Stimulated activated CD4-positive, alpha-beta T cell treated with anti-CD3 and anti-CD28 coated beads, Interleukin-4, amount 100 ng/mL, for 4 hours (primary cell): ENCODE results near the gene IL19.
"Not testable (repeated sequence)": the region's sequence is repeated elsewhere in the genome, so short reads cannot be mapped to it uniquely, and the experiment has no call there.

ENCODE experiments used
- DNase-seq, 2 experiments: peaks; one replicate each; pipeline ENCODE4 v3.0.0-alpha.2; 2020

IL19 gene

DNA sequence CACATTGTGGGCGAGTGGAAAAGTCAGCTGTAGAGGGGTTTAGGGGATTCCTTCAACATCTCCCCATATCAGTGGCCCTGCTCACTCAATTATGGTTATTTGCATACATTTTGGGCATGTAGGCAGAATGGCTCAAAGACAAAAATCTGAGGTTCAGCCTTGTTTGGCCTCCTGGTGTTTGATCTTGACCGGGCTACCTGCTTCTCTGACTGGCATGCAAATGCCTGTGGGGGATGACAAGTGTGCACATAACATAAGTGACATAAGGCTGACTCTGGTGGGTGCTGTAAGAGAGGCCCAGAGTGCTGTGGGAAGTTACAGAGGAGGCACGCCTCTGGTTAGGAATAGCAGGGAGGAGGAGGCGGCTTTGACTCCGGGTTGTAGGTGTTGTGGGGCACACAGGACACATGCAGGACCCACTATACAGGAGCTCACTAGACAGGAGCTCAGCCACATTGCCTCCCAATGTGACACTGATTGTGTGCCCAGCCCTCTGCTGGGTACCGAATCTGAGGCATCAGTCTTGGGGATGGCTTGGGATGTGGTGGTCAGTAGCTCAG is 29.4 kb upstream of the IL19 start:
- no peak for DNase-seq

DNA sequence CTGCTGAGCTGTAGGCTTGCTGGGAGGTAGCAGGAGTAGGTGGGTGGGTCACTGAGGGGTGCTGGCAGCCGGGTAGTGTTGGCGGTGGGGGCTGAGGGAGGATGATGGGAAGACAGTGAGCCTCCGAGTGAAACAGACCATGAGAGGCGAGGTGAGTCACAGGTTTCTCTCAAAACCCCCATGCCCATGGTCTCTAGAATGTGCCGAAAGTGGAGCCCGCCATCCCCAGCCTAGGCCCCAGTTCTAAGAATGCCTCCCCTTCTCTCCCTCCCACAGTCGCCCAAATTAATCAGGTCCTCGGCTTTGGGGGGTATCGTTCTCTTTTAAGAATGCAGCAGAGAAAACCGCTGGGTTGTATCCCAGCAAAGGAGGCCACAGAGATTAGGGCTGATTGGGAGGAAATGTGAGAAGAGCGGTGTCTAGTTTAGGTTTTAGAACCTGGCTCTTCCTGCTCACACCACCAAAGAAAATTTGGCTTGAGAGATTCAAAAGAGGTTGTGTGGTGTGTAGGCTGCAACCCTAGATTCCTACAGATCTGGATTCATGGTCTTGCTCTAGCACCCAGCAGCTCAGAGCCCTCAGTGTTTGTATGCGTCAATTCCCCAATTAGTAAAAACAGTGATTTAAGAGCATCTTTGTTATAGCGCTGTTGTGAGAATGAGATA is 27.7 kb upstream of the IL19 start:
- DNase-seq = no peak

DNA sequence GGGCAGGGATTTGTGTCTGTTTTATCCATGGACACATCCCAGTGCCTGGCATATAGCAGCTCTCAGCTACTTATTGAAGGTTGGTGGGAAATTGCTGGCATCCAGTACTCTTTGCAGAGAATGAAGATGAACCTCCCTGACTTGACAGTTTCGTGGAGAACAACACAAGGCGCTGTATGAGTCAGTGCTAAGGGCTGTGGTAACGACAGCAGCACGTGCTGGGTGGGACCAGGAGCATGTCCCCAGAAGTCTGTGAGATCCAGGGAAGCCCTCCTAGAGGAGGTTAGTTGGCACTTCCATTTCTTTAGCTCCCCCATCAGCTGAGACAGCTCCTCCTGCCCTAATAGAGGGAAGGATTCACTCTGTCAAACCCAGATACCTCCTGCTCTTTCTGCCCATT is 25.9 kb upstream of the IL19 start:
- no peak for DNase-seq

DNA sequence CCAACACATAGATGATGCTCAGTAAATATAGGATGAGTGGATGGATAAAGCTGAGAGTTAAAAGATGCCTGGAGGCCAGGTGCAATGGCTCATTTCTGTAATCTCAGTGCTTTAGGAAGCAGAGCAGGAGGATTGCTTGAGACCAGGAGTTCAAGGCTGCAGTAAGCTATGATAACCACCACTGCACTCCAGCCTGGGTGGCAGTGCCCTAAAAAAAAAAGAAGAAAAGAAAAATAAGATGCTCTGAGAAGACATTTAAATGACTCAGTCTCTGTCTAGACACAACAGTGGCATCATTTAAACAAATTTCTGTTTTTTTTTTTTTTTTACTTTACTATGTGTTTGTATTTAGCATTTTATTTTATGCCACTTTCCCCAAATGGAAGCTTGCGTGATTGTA is 25.3 kb upstream of the IL19 start:
- DNase-seq = no peak

DNA sequence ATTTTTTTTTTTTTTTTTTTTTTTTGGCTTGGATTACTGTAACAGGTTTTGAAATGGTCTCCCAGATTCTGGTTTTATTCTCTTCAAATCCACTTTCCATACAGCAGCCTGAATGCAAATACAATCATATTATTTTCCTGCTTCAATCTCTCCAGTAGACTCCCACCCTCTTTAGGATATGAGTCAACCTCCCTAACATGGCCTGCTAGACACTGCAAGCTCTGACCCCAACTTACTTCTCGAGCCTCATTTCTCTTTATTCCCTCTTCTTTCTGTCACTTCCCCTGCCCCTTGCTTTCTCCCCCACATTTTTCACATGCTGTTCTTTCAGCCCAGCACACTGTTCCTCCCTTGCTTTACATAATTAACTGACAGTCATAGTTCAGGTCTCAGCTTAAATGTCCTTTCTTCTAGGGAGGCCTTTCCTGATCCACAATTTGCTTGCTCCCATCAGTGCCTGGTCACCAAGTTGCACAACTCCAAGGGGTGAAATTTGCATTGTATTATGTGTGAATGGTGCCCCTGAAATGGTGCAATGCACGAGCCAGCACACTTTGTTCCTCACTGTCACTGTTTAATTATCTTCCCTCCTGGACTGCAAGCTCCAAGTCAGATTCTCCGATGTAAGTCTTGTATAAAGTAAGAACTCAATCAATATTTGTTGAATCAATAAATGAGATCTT is 22.1 kb upstream of the IL19 start:
- no peak for DNase-seq

DNA sequence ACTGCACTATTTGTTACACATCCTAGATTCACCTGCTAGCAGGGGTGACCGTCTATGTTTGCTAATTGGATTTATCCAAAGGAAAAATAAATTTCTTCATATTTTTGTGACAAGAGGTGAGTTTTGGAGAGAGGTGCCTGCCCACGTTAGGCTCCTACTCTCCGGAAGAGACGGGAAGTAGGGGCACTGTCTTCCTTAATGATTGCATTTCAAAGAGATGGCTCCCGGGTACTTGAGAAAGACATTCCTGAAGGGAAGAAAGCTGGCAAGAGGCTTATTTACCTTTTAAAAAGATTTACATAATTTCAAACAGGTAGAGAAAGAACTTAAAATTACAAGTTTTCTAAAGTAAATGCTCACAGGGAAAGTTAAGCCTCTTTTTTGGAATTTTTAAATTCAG is 18.7 kb upstream of the IL19 start:
- DNase-seq = no peak

DNA sequence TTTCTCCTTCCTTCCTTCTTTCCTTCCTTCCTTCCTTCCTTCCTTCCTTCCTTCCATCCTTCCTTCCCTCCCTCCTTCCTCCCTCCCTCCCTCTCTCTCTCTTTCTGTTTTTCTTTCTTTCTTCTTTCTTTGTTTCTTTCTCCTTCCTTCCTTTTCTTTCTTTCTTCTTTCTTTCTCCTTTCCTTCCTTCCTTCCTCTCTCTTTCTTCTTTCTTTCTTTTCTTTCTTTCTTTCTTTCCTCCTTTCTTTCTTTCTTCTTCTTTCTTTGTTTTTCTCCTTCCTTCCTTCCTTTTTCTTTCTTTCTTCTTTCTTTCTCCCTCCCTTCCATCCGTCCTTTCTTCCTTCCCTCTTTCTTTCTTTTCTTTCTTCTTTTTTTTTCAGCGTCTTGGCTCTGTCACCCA is 18.1 kb upstream of the IL19 start:
- no peak for DNase-seq

DNA sequence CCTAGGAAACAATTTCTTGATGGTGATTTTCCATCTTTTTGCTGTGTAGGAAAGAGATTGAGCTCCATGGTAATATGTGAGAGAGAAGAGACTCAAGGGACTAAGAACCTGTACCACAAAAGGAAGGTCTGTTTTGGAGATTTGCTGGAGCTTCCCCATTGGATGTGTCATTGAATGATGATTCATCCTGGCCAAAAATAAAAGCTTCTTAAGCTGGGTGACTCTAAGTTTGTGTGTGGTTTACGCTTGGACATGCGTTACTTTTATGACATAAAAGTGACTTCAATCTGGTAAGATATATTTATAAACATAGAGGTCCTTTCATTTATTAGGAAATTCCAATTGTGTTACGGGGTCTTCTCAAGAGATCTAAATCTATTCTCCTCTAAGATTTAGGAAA is 17.4 kb upstream of the IL19 start:
- no peak for DNase-seq

DNA sequence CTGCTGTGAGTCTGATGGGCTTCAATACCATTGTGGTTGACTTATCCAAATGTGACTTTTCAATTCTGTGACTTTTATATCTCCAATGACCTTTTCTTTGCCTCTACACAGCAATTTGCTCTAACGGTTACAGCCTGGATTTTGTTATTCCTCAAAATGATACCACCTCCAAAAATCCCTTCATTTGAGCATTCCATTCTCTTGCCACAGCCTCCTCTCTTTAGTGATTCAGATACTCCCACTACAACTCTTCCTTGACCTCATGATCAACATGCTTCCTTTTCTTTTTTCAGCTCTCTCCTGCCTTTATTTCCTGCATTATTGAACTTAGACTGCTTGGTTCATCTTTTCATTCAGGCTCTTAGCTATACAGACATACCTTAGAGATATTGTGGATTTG is 16.6 kb upstream of the IL19 start:
- no peak for DNase-seq

DNA sequence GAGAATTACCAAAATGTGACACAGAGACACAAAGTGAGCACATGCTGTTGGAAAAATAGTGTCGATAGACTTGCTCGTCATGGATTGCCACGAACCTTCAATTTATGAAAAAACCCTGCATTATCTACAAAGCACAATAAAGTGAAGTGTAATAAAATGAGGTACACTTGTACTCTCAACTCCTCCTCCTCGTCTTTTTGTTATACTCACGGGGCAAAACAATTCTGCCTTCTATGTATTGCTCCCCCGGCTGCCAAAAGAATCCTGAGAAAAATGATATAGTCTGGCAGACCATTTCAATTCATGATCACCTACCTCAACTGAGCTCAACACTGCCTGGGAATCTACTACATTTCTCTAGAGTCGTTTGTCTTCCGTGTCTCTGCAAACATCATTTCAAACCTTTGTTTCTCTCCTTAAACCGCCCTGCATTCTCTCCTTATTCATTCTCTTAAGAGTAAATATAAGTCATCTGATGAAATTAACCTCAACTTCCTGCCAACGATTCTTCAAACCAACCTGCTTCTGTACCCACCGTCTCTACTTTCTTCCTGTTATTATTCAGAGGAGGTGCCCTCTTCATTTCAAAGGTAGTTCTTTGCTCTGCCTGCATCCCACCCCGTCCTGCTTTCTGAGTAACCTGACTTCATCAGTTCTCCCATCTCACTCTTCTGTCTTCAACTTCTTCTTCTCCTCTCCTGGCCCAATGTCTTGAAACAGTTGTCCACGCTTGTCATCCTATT is 12.9 kb upstream of the IL19 start:
- peak in 1 of 2 experiments; percentile 46 for DNase-seq

DNA sequence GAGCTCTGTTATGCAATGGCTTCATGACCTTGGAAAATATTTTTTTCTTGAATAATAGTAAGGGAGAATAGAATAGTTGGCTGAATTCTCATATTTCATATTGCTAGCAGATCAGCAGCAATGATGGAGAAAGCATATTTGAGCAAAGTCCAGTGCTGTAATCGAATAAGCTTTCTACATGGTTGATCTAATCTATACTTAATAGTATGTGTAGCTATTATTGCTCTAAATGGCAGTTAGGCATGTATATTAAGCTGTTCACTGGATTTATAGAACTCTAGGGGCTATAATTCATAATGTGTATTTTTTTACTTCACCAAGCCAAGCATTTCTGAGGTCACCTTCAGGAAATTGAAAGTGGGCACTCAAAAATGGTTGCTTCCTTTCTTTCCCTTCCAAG is 10.0 kb upstream of the IL19 start:
- no peak for DNase-seq

DNA sequence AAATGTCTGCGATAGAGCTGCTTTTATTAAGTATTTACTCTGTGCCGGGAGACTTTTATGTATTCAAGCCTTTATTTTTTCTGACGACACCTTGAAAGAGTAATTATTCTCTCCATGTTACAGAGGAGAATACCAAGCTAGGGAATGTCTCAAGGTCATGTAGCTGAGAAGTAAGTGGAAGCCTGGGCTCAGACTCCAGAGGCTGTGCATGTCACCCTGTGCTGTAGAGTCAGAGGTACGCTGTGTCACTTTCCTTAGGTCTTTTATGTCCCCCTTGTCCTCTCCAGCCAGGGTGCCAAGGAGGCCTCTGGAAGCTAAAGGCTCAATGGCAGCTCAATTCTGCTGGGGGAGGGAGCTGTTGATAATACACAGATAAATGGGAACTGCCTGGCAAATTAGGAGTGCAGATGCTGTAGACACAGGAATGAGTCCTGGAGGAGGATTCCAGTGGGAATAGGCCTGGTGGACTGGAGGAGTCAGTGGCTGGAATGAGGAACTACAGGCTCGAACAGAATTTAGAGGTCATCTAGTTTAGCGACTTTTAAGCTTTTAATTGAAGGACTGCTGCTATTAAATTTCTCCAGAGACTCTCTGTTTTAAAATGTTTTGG is 9.3 kb upstream of the IL19 start:
- no peak for DNase-seq

DNA sequence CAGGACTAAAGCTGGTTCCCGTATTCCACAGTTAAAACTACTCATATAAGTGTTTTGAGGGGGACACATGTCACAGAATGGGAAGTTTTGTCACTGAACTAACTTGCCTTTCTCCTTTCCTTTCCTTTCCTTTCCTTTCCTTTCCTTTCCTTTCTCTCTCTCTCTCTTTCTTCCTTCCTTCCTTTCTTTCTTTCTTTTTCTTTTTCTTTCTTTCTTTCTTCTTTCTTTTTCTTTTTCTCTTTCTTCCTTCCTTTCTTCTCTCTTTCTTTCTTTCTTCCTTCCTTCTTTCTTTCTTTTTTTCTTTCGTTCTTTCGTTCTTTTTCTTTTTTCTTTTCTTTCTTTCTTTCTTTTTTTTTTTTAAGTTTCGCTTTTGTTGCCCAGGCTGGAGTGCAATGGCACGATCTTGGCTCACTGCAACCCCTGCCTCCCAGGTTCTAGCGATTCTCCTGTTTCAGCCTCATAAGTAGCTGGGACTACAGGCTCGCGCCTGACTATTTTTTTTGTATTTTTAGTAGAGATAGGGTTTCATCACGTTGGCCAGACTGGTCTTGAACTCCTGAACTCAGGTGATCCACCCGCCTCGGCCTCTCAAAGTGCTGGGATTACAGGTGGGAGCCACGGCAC is 7.7 kb upstream of the IL19 start:
- not testable (repeated sequence) for DNase-seq

DNA sequence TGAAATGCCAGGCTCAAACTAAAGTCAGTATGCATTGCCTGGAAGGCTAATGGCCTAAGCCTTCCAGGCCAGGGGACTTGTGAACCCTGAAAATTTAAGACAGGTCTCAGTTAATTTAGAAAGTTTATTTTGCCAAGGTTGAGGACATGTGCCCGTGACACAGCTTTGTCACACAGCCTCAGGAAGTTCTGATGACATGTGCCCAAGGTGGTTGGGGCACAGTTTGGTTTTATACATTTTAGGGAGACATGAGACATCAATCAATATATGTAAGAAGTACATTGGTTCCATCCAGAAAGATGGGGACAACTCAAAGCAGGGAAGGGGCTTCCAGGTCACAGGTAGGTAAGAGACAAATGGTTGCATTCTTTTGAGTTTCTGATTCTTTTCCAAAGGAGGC is 4.8 kb upstream of the IL19 start:
- peak in 1 of 2 experiments; percentile 38 for DNase-seq

DNA sequence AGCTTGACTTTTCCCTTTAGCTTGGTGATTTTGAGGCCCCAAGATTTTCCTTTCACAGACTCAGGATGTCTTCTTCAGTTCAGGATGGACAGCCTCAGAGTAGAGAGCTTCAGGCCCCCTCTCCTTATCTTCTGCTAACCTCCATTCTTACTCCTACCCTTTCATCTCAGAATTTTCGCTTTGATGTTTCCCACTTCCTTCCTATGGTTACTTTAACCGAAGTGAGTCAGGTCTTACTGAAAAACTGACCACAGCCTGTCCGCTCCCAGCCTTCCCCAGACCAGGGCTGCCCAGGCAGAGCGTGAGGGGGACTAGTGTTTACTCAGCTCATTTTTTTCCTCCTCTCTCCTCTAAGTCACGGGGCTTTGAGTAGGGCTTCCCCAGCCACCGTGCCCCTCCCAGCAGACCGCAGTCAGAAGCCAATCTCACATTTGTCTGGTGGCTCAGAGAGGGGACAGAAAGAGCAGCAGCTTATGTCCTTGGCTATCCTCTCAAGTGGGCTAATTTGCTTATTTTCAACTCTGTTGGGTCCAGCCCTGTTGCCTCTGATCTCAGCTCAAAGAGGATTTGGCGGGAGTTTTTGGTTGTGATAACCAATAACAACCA is 4.2 kb upstream of the IL19 start:
- DNase-seq = peak; percentile 48 to 75

DNA sequence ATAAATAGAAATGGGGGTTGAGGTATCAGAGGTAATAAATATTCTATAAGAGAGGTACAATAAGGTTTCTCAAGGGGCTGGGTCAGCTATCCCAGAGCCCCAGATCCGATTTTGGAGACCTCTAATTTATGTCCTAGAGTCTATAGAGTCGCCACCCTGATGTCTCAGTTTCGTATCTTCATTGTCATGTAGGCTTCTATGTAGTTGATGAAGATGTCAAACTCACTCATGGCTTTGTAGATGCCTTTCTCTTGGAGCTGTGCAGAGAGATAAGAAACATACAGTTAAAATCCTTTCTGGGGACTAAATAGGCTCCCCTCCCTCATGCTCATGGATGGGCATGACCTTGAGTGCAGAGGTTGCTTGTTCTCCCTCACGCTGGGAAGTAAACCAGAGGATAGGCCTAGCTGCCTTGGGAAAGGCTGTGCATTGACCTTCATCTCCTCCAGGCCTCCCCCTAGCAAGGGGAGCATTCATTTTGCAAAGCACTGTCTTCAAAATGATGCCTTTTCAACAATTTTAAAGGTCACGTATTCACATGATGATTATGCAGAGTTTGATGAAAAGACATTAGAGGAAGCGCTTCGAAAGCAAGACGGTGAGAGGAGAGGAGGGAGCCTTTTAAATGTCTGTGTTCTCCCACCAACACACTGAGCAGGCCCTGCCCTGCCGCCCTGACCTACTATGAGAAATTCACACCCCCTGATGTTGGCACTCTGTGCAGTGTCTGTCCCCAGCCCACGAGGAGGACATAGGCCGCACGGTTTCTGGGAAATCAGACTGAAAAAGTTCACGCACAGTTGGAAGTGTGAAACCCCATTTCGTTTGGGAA is 1.9 kb upstream of the IL19 start:
- no peak for DNase-seq

DNA sequence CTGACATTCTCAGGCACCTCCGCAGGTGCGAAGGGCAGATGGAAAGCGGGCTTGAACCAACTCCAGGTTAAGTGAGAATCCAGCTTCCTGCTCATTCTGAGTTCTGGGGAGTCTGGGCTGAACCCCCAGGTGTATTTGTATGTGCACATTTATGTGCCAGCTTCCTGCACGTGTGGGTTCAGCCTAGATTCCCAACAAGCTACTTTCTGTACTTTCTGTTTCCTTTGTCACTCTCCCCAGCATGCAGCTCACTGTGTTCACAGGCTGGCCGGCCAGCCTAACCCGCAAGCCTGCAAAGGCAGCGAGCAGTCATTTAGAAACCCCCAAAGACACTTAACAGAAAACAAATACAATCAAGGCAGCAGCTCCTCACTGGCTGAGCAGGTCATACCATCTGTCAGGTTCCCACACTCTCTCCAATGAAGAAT is 1.3 kb upstream of the IL19 start:
- DNase-seq = peak in 1 of 2 experiments; percentile 37

DNA sequence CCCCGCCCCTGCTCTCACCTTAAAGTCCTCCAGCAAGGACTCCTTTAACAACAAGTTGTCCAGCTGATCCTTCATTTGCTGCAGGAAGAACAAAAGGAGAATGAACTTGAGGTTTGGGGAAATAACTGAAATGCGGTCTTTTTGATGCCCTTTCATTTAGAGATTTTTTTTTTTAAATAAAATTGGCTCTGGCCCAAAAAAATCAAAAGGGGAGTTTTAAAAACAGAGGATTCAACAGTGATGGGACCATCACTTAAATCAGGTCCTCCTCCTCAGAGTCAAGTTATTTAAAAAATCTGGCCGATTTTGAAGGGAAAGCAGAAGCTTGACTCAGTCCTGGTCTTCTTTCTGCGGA is 742 bp downstream of the IL19 start:
- DNase-seq = no peak

DNA sequence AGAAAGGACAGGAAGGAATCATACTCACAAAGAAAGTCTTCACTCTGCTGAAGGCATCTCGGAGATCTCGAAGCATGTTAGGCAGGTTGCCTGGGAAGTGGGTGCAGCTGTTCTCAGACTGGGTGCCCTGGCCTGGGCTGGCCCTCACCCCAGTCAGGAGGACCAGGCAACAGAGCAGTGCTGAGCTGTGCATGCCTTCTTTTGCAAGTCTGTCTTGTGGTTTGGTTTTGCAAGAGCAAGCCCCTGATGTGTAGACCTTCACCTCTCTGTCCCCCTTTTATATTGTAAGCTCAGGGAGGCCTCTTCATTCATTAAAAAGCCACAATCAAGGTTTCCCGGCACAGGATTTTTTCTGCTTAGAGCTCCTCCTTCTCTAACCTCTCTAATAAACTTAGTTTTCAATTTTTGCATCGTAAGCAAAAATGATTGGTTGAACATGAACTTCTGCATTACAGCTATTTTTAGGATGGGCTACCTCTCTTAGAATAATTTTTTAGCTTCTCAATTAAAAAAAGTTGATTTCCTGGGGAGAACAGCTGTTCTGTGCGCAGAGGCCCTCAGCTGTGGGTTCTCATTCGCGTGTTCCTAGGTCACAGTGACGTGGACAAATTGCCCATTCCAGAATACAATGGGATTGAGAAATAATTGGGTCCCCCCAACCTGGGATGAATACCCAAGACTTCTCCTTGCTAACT is 1.8 kb downstream of the IL19 start, which contains the start of gene IL10:
Gene IL10 (minus strand): TSS at position 252 of the 695 bp plus-strand sequence. CDS start 59 bp downstream, at position 193.
- no peak for DNase-seq

DNA sequence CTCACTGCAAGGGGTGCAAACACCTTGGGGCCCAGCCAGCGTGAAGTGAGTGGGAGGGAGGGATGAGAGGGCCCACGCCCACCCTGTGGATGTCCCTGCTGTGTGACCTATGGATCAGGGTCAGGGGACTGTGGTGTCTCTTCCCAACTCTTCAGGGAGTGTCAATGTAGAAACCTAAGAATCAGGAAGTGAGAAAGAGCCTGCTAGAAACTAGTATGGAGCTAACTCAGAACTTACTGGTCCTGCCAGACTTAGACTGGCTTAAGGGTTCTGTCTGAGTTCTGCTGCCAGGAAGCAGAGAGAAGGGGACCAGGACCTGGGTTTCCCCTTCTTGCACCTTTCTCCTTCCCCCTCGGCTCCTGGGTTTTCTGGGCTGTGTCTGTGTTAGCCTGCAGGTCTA is 3.5 kb downstream of the IL19 start:
- no peak for DNase-seq

DNA sequence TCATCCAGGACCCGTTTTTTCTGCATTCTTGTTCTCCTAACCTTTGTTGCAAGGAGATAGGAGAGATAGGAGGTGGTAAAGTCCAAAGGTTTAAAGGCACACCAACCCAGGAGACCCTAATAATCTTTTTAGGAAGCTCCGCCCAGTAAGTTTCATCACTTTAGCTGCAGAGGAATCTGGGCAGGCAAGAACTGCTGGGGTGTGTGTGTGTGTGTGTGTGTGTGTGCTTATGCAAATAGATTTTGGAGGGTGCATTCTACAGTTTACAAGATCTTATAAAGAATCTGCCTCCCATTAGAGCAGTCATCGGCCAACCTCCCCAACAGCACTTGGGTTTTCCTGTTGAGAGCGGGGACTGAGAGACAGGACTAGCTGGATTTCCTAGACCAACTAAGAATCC is 5.7 kb downstream of the IL19 start:
- no peak for DNase-seq
